Measurements from ENCODE around the gene ANKRD30A. TPM values are rescaled to one million over a fixed set of nuclear protein-coding genes. Genes with fewer than 3 reads are reported as not detected.

The ANKRD30A gene
- total and polyA plus RNA-seq, 2 experiments from 2014 or later = not detected

- no peaks in the 10 kb centered on the region; the same call in 1 of the 2 replicates for H3K36me3 ChIP-seq (ENCODE audit: insufficient read depth)
- Mint-ChIP-seq H3K9me3 (peaks cover 97% of the 10 kb centered on the region), H3K27me3 (ENCODE audit: insufficient read depth, low read depth, poor library complexity) (peaks cover 2% of the 10 kb centered on the region), H3K4me3 (no peak overlapping the region), H3K4me1 (no peaks in the 10 kb centered on the region), H3K36me3 (ENCODE audit: low read depth) (peaks cover 38% of the 10 kb centered on the region), H3K27ac (no peak overlapping the region)
- no peaks in the 10 kb centered on the region for H3K27me3 ChIP-seq (ENCODE audit: insufficient read depth)
- no peak for ATAC-seq
- H3F3A ChIP-seq (replicated peaks; ENCODE audit: low read depth) = no peaks in the 10 kb centered on the region
- no peak overlapping the region for H2AFZ ChIP-seq
- no peak overlapping the region for H3K4me3 ChIP-seq
- no peak overlapping the region for H3K4me2 ChIP-seq
- no peak for TF ChIP-seq REST (IDR thresholded peaks at IDR 0.05; ENCODE audit: unreplicated experiment)
- TF ChIP-seq CREB1 (CRISPR knock-in tag; IDR thresholded peaks at IDR 0.05; ENCODE audit: low read depth) = no peak
- no peaks in the 10 kb centered on the region for H4K20me1 ChIP-seq (replicated peaks; ENCODE audit: insufficient read depth)
- no peaks in the 10 kb centered on the region for H3K9me2 ChIP-seq (ENCODE audit: insufficient read depth)
- no peak for DNase-seq (ENCODE audit: low spot score)
- no peak overlapping the region for H3K27ac ChIP-seq (ENCODE audit: low read depth)
- no peaks in the 10 kb centered on the region for H3K79me2 ChIP-seq (replicated peaks; ENCODE audit: insufficient read depth)
- H3K4me1 ChIP-seq (ENCODE audit: insufficient read depth) = no peaks in the 10 kb centered on the region
Observed at GRCh38 chr10:37285063-37285462, 159.7 kb downstream of the ANKRD30A start.

- no peak for ATAC-seq
- TF ChIP-seq NANOG (IDR thresholded peaks at IDR 0.05; ENCODE audit: borderline replicate concordance) (no peak), STAT1 (IDR thresholded peaks at IDR 0.05; ENCODE audit: unreplicated experiment) (no peak), CREB1 (CRISPR knock-in tag; IDR thresholded peaks at IDR 0.05; ENCODE audit: low read depth) (no peak), ZNF331 (CRISPR knock-in tag; IDR thresholded peaks at IDR 0.05; ENCODE audit: low read depth) (no peak), CTCF (conservative IDR thresholded peaks at IDR 0.05; ENCODE audit: low read depth in 2 of 2) (no peak), EZH2phosphoT487 (IDR thresholded peaks at IDR 0.05; ENCODE audit: unreplicated experiment) (no peak), ZNF114 (CRISPR knock-in tag; IDR thresholded peaks at IDR 0.05) (no peak), ETS1 (IDR thresholded peaks at IDR 0.05) (no peak), JUNB (IDR thresholded peaks at IDR 0.05; ENCODE audit: unreplicated experiment) (no peak), POLR2AphosphoS5 (IDR thresholded peaks at IDR 0.05; ENCODE audit: low read depth) (no peak), EZH2 (IDR thresholded peaks at IDR 0.05; ENCODE audit: low read depth, unreplicated experiment) (no peak)
Observed at GRCh38 chr10:37289833-37290464, 164.6 kb downstream of the ANKRD30A start.

More at GRCh38 chr10:37289833-37290464, 164.6 kb downstream of the ANKRD30A start:
- no peak for DNase-seq (ENCODE audit: low spot score)
- no peaks in the 10 kb centered on the region for H3K9me2 ChIP-seq (ENCODE audit: insufficient read depth)
- no peak overlapping the region for H2AFZ ChIP-seq
- Mint-ChIP-seq H3K4me3 (no peak overlapping the region), H3K9me3 (peaks cover 96% of the 10 kb centered on the region), H3K27ac (no peak overlapping the region), H3K27me3 (ENCODE audit: insufficient read depth, low read depth, poor library complexity) (peaks cover 3% of the 10 kb centered on the region), H3K36me3 (ENCODE audit: low read depth) (peaks cover 39% of the 10 kb centered on the region), H3K4me1 (no peaks in the 10 kb centered on the region)
- H3K4me3 ChIP-seq = no peak overlapping the region
- no peak overlapping the region for H3K4me2 ChIP-seq
- H3F3A ChIP-seq (replicated peaks; ENCODE audit: low read depth) = no peaks in the 10 kb centered on the region
- no peaks in the 10 kb centered on the region for H3K27me3 ChIP-seq (ENCODE audit: insufficient read depth)
- H4K20me1 ChIP-seq (replicated peaks; ENCODE audit: insufficient read depth) = no peaks in the 10 kb centered on the region
- no peaks in the 10 kb centered on the region for H3K79me2 ChIP-seq (replicated peaks; ENCODE audit: insufficient read depth)
- peaks cover 6% of the 10 kb centered on the region; the same call in 1 of the 2 replicates for H3K36me3 ChIP-seq (ENCODE audit: insufficient read depth)
- no peak overlapping the region for H3K27ac ChIP-seq (ENCODE audit: low read depth)
- no peaks in the 10 kb centered on the region for H3K4me1 ChIP-seq (ENCODE audit: insufficient read depth)

All from GM23338 (cell line).